Measurements from ENCODE around the gene LASP1. TPM values are rescaled to one million over a fixed set of nuclear protein-coding genes. Genes with fewer than 3 reads are reported as not detected.

Gene LASP1
- polyA plus RNA-seq, 1 donor = 135 TPM

Other genes starting within 250 kb of the LASP1 start
- gene EPOP, start 195.1 kb upstream of the LASP1 start, polyA plus RNA-seq (ENCODE audit: insufficient read length) = 1.6 TPM
- gene MLLT6, start 164.8 kb upstream of the LASP1 start, polyA plus RNA-seq (ENCODE audit: insufficient read length) = 126 TPM
- 9.7 TPM for gene CISD3, start 139.7 kb upstream of the LASP1 start, polyA plus RNA-seq (ENCODE audit: insufficient read length)
- 72.0 TPM for gene PCGF2, start 121.7 kb upstream of the LASP1 start, polyA plus RNA-seq (ENCODE audit: insufficient read length)
- 112 TPM for gene PSMB3, start 117.3 kb upstream of the LASP1 start, polyA plus RNA-seq (ENCODE audit: insufficient read length)
- 85.9 TPM for gene PIP4K2B, start 70.5 kb upstream of the LASP1 start, polyA plus RNA-seq (ENCODE audit: insufficient read length)
- 28.1 TPM for gene CWC25, start 44.7 kb upstream of the LASP1 start, polyA plus RNA-seq (ENCODE audit: insufficient read length)
- gene RPL23, start 16.3 kb upstream of the LASP1 start, polyA plus RNA-seq (ENCODE audit: insufficient read length) = 2,231 TPM
- gene FBXO47, start 97.3 kb downstream of the LASP1 start, polyA plus RNA-seq (ENCODE audit: insufficient read length) = not detected